ENCODE data around the gene FOXK1.
"Not testable (repeated sequence)": the region's sequence is repeated elsewhere in the genome, so short reads cannot be mapped to it uniquely, and the experiment has no call there.

The FOXK1 gene

DNA sequence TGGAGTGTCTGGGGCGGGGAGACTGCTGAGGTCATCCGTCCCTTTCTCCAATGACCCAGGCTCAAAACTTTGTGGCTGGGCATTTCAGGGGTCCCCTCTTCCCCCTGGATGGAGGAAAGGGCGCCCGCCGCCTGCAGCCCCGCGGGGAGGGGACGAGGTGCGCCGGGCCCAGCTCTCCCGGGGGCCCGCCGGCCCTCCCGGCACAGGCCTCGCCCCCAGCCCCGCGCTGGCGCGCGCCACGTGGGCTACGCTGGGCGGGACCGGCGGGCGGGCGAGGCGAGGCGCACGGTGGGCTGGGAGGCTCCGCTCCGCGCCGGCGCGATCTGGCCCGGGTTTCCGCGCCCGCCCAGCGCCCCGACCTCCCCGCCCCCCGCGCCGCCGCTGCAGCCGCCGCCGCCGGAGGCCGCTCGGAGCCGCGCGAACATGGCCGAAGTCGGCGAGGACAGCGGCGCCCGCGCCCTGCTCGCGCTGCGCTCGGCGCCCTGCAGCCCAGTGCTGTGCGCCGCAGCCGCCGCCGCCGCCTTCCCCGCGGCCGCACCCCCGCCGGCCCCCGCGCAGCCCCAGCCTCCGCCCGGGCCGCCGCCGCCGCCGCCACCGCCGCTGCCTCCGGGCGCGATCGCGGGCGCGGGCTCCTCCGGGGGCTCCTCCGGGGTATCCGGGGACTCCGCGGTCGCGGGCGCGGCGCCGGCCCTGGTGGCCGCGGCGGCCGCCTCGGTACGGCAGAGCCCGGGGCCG lies at the start of gene FOXK1:
TSS of gene FOXK1 (plus strand) at position 410 of the 735 bp plus-strand sequence. CDS start at position 424, 14 bp downstream.
- DNase-seq: peak; percentile 83

DNA sequence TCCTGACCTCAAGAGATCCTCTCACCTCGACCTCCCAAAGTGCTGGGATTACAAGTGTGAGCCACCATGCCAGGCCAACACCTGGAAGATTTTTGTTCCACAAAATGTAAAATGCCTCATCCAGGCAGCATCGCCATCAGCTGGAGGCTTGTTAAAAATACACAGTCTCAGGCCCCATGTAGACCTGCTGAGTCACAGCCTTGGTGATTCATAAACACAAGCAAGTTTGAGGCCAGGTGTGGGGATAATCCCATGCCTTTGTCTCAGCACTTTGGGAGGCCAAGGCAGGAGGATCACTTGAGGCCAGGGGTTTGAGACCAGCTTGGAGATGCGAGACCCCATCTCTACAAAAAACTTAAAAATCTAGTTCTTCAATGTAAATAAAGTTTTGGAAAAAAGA lies 49.1 kb upstream of the FOXK1 start:
- DNase-seq: peak; percentile 44

DNA sequence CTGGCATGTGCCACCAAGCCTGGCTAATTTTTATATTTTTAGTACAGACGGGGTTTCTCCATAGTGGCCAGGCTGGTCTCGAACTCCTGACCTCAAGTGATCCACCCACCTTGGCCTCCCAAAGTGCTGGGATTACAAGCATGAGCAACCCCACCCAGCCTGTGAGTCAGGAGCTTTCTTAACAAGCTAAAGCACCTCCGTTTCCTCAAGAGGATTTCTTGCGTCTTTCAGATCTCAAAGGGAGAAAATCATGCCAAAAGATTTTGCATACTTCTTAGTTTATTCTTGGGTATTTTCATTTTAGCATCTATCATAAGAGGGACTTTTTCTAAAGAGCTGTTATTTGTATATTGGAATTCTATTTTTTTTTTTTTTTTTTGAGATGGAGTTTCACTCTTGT lies 47.9 kb upstream of the FOXK1 start:
- no peak for DNase-seq

DNA sequence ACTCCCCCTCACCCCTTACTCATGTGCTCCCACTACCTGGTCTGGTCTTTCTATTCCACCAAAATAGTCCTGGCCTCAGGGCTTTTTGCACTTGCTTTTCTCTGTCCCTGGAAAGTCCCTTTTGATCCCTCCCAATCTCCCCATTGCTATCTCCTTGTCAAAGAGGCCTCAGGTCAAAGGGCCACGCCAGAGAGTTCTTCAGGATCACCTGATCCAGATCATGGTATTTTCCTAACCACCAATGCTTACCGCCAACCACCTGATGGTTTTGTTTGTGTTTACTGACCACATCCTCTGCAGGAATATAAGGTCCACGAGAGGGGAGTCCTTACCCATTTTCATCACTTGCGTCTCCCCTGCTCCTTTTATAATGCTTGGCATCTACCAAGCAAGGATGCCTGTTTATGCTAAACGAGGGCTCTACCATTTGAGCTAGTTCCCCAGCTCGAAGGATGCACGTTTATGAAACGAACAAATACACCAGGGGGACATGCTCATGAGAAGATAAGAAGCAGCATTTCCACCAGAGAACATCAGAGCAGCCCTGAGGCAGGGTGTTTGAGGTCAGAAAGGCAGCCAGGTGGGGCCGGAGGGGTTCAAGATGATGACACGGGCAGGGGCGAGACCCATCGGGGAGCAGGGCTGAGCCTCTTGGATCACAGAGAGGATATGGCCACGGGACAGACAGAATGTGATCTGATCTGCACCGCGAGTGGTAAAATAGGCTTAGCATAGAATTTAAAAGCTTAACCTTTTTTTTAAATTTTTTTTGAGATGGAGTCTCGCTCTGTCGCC lies 43.1 kb upstream of the FOXK1 start:
- peak; percentile 14 for DNase-seq

DNA sequence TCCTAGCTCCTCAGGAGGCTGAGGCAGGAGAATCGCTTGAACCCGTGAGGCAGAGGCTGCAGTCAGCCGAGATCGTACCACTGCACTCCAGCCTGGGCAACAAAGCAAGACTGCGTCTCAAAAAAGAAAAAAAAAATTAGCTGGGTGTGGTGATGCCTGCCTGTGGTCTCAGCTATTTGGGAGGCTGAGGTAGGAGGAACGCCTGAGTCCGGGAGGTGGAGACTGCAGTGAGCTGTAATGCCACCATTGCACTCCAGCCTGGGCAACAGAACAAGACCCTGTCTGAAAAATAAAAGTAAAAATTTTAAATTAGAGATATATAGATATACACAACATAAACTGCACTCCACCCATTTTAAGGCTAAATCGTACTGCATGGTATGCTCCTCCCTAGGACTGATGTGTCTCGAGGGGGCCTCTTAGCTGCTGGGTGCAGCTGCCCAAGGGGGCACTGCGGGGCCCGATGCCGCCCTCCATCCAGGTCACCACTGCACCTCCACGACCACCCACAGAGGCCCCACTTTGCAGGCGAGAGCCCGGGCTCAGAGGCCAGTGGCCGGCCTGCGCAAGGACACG lies 40.9 kb upstream of the FOXK1 start:
- DNase-seq: no peak

DNA sequence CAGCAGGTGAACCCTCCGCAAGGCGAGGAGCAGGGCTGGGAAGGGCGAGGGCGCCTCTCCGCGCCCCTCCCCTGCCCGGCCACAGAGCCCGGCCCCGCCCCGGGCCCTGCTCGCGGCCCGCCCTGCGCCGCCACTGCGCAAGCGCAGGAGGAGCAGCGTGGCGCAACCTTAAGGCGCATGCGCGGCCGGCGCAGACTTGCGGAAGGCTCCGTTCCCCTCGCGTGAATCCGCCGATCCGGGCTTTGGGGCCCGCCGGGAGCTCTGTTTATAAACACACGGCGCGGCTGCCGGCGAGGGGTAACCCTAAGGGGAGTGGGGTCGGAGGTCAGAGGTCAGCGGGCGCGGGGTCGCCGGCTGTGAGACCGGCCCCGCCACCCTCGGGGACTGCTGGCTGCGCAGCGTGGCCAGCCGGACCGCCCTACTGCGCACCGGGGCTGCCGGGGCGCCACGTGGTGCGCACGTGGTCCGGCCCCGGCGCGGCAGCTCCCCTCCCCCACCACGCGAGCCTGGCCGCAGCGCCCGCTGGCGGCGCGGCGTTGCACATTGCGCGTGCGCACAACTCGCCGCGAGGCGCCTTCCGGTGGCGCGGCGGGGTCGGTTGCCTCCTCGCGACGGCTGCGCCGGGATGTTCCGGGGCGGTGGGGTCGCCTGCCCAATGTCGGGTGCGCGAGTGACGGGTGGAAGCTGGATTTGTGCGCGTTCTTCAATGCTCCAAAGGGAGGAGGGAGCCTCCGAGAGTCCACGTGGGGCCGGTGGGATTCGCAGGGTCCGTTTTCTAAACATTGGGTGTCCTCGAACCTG lies 40.2 kb upstream of the FOXK1 start:
- peak; percentile 94 for DNase-seq

DNA sequence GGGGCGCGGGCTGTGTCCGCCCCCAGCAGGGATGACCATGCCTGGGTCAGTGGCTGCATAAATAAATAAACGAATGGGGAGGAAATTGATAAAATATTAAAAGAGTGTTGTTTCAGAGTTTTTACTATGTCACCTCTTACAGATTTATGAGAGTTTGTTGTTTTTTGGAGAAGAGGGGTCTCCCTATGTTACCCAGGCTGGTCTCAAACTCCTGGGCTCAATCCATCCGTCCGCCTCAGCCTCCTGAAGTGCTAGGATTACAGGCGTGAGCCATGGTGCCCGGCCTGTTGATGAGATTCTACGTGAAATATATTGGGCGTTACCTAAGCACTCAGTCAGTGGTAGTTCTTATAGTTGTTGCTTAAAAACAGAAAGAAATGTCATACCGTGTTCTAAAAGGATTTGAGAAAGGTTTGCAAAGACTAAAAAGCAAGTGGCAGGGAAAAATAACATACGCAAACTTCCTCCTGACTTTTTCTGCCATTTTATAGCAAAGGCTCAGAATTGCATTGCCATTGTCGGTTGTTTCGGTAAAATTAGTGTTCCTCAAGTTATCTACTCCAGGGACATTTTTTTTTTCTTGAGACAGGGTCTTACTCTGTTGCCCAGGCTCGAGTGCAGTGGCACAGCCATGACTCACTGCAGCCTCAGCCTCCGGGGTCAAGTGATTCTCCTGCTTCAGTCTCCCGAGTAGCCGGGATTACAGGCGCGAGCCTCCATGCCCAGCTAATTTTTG lies 39.5 kb upstream of the FOXK1 start:
- DNase-seq: peak; percentile 2

DNA sequence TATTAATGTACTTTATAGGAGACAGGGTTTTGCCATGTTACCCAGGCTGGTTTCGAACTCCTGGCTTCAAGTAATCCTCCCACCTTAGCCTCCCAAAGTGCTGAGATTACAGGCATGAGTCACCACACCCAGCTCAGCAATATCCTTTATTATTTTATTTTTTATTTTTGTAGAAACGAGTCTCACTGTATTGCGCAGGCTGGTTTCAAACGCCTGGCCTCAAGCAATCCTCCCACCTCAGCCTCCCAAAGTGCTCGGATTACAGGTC lies 39.0 kb upstream of the FOXK1 start:
- DNase-seq: not testable (repeated sequence)

DNA sequence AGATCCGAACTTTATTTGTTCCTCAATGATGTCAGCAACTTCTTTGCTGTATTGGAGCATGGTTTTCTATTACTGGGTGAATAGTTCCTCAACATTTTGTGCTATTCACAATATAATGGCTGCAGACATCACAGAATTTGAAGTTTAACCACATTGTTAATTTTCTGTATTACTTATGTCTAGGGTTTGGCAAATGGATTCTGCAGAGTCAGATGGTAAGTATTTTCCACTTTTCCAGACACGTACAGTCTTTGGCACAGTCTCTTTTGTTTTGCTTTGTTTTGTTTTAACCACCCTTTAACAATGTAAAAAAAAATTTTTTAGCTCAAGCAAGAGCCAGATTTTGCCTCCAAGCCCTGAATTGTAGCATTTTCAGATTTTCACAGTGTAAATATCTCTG lies 36.8 kb upstream of the FOXK1 start:
- no peak for DNase-seq

DNA sequence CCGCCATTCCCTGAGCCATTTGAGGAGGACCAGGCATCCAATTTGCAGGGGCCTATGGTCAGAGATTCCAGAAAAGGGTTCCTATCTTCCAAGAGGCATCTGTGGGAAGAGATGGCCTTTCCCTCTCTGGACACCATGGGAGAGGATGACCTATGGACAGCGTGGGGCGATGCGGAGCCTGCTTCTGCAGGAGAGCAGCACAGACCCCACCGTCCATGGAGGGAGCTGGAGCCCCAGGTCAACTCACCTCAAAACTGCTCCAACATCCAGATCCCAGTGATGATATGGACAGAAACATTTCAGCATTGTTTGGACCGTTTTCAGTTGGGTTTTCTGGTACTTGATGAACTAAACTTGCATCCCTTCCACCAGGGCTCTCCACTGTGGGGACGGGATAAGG lies 34.0 kb upstream of the FOXK1 start:
- no peak for DNase-seq

DNA sequence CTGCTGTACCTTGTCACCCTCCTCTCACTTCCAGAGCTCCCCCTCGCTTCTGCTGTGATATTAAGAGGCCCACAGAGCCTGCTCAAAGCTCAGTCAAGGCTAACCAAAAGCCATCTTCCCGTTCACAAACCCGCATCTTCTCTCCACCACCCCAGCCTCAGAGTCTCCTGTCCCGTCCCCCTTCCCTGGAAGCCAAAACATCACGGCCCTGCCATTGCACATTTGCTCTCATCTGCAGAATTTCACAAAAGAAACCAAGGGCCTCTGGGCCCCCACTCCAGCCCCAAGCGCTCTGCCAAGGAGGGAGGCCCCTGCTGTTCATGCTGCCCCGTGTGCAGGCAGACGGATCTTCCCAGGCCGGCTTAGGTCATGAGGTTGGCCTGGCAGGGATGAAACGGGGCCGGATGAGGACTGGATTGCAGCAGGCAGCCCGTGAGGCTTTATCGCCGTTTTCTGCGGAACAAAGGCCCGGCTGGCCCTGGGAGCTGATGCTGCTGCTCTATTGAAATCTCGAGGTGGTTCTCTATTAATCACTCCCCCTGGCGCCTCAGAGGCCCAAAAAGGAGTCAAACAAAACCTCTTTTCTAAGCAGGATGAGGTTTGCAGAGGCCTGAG lies 31.6 kb upstream of the FOXK1 start:
- no peak for DNase-seq

DNA sequence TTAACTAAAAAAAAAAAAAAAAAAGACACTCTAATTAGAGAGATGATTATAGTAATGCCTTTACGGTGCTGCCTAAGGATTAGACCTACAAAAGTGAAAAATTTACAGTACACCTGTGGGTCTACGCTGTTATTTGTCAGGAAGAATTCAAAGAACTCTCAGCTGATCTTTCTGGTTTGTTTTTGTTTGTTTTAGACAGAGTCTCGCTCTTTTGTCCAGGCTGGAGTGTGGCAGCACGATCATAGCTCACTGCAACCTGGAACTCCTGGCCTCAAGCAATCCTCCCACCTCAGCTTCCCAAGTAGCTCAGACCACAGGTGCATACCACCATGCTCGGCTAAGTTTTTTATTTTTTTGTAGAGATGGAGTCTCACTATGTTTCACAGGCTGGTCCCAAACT lies 28.3 kb upstream of the FOXK1 start:
- no peak for DNase-seq

DNA sequence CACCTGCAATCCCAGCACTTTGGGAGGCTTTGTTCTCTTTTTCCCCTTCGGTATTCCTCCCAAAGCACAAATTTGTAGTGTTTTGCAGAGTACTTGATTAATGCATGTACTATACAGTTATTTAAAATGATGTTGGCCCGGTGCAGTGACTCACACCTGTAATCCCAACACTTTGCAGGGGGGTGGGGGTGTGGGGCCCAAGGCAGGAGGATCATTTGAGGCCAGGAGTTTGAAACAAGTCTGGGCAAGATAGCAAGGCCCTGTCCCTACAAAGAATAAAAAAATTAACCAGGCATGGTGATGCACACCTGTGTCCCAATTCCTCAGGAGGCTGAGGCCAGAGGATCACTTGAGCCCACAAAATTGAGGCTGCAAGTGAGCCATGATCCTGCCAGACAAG lies 26.8 kb upstream of the FOXK1 start:
- no peak for DNase-seq

DNA sequence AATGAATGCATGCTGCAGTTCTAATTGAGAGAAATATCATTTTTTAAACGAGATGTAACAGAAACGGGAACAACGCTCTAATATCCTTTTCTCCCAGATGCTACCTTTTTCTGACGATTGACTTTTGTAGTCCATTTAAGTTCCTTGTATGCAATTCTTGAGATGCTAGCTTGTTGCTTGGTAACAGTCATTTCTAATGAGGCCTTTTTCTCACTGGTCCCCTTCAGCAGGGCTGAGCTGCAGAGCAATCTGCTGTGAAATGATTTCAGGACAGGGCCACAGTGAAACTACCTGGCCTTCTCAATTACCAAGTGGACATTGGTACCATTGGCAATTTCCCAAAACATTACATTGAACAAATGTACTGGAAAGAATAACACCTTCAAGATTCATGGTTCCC lies 26.2 kb upstream of the FOXK1 start:
- DNase-seq: no peak

DNA sequence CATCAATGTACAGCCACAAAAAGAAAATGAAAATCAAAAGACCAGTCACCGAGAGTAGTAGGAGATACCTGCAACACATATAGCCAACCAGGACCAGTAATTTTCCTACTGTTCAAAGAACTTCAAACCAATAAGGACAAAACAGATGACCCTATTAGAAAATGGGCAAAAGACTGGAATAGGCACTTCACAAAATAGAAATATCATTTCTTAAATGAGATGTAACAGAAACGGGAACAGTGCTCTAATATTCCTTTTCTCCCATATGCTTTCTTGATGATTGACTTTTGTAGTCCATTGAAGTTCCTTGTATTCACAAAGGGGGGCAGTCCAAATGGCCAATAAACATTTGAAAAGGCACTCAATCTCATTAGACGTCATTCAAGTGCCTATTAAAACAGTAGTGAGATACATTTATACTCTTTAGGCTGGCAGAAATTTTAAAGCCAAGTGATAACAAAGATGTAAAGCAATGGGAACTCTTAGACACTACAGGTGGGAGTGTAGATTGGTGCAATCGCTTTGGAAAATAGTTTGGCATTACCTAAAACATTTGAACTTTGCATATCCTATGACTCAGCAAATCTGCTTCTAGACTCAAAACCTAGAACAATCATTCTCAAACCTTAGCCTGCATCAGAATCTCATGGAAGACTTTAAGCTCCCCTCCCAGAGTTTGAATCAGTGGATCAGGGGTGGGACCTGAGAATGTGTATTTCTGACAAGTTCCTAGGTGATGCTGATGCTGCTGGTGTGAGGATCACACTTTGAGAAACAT lies 24.3 kb upstream of the FOXK1 start:
- no peak for DNase-seq

DNA sequence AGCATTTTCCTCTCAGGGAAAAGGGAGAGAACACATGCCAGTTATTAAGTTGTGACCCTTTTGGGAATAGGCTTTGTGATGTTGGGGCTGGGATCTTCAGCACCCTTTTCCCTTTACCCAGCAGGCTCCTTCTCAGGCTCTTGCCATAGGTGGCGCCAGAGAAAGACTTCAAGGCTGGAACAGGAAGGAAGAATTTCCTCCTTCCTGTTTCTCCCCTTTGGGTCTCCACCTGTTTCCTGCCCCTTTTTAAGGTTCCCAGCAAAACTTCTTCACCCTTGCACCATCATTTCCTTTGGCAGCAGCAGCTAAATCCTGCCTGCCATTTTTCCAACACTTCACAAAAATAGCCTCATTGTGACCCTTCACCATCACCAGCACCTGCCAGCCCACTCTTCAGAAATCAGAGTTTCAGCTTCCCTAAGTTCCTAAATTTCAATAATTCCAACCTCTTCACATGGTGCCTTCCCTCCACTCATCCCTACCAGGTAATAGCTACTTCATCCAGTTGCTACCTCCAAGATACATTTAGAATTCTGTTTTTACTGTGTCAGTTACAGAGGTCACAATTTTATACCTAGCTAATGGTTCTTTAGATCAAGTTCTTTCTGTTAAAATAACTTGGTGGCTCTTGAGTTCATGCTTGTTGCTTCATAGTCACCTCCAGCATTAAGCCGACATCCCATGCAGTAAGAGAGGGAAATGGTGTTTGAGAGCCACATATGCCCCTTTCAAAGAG lies 22.4 kb upstream of the FOXK1 start:
- DNase-seq: peak; percentile 2

DNA sequence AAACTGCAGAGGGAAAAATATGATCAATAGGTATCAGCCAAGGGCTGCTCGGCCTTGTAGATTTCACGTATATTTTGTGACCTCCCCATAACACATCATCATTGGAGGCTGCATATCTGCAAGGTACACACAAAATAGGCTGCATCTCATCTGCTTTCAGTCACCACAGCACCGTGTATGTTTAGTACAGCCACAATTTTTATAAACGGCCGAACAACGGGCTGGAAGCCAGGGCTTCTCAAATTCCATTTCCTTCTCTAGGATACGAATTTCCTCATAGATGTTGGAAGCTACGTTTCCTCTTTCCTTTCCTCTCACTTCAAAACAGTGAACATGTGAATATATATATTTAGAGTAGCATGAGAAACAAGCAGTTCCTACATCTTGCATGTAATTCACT lies 20.2 kb upstream of the FOXK1 start:
- no peak for DNase-seq

DNA sequence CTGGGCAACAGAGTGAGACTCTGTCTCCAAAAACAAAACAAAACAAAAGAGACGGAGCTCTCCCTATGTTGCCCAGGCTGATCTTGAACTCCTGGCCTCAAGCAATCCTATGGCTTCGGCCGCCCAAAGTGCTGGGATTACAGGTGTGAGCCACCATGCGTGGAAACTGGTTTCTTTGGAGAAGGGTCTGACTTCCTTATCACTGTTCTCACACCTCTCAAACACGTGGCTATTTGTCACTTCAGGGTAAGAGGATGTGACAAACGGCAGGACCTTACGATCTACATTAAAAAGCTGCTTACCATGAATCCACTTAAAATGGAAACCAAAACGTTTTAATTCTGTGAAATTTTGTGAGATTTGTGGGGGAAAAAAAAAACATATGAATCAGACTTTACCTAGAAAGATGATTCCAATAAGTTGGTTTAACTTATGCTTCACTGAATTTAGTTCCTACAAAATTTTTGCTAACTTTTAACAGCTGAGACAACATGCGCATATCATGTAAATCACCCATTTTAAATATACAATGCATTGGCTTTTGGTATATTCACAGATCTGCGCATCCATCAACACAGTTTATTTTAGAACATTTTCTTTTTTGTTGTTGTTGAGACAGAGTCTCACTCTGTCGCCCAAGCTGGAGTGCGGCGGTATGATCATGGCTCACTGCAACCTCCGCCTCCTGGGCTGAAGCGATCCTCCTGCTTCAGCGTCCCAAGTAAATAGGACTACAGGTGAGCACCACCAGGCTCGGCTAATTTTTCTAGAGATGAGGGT lies 18.7 kb upstream of the FOXK1 start:
- peak; percentile 22 for DNase-seq

DNA sequence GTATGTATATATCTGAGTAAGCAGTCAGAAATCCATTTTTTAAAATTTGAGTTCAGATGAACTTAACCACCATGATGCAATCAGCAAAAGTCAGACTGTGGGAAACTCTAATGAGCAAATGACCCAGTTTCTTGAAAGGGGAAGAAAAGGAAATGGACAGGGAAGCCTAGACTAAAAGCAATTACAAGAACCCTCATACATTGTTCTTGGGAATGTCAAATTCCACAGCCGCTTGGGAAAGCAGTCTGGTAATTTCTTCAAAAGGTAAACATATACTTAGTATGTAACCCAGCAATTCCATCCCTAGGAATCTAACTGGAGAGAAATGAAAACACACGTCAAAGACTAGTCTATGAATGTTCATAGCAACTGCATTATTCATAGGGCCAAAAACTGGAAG lies 16.4 kb upstream of the FOXK1 start:
- no peak for DNase-seq

All from activated CD4-positive, alpha-beta T cell treated with anti-CD3 and anti-CD28 coated beads, Interleukin-2, Interleukin-6, amounts not matched to agents 100 ng/mL and 50 ng/mL, durations not matched to agents 16 hours and 8 hours (primary cell).